Stimulated activated naive CD8-positive, alpha-beta T cell treated with anti-CD3 and anti-CD28 coated beads, Interleukin-15, amount 100 ng/mL, for 72 hours (primary cell): ENCODE results near the gene MATN1.

Experiments used
- ATAC-seq: fragments of 150-1000 bp; cut with Tn5 transposase; 2 replicates; pipeline ENCODE4 v1.10.0; 2021; ENCODE audit warnings: mild to moderate bottlenecking, moderate library complexity
- DNase-seq, 2 donors: peaks; one replicate each; pipeline ENCODE4 v3.0.0; 2021 to 2022
- H3K27ac Mint-ChIP-seq, 2 donors: one replicate each; pipeline ENCODE4 v1.8.0; 2022; ENCODE audit warnings: mild to moderate bottlenecking in 2 of 2, mixed read lengths in 2 of 2, moderate library complexity in 2 of 2
- H3K27me3 Mint-ChIP-seq: one replicate; pipeline ENCODE4 v1.8.0; 2022; ENCODE audit warnings: mixed read lengths
- H3K4me1 Mint-ChIP-seq: one replicate; pipeline ENCODE4 v1.8.0; 2022; ENCODE audit warnings: mild to moderate bottlenecking, mixed read lengths
- H3K4me3 Mint-ChIP-seq, 2 donors: one replicate each; pipeline ENCODE4 v1.8.0; 2022; ENCODE audit warnings: mild to moderate bottlenecking in 2 of 2, mixed read lengths in 2 of 2, moderate library complexity in 1 of 2
- H3K9me3 Mint-ChIP-seq, 2 donors: one replicate each; pipeline ENCODE4 v1.8.0; 2022; ENCODE audit warnings: mixed read lengths in 2 of 2

Gene MATN1

DNA sequence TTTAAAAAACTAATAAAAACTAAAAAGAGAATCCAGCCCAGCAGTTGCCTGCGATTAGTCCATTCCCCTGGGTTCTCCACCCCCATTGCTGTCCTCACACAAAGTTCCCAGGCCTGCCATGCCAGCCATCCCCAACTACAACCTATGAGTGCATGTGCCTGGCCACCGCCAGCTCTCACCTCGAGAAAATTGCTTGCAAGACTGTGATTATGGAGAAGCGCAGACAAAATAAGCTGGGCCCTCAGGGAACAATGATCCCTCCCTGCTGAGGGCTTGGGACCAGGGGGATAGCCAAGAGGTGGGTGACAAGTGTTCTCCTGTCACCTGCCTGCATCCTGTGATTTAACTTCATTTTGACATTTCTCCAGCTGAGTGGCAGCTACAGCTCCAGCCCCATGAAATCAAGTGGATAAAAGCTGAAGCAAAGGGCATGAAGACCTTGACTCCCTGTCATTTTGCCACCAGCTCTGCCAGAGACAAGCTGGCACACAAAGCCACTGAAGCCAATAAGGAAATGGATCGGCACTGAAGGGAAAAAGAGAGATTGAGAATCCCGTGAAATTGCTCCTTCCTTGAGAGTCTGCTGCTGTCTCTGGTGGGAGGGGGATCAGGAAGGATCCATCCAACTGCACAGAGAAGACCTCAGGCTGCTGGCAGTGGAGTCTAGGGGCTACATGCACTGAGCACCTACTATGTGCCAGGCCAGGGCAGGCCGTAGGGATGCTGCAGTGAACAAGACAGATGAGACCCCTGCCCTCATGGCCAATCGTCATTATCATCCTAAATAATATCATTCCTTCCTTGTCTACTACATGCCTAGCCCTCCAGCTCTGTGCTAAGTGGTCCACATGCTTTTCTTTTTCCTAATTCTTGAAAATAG is 40.7 kb downstream of the MATN1 start:
- no peak overlapping the region for H3K4me3 Mint-ChIP-seq
- H3K4me1 Mint-ChIP-seq, result peaks cover 18% of the 10 kb centered on the region
- H3K9me3 Mint-ChIP-seq, result no peaks in the 10 kb centered on the region
- H3K27me3 Mint-ChIP-seq, result peaks cover 67% of the 10 kb centered on the region
- DNase-seq, result no peak
- ATAC-seq, result no peak
- no peak overlapping the region for H3K27ac Mint-ChIP-seq

GRCh38 chr1:30681782-30682181 is 41.6 kb downstream of the MATN1 start:
- DNase-seq (no peak), ATAC-seq (no peak)
- peaks cover 65% of the 10 kb centered on the region for H3K27me3 Mint-ChIP-seq
- peaks cover 18% of the 10 kb centered on the region for H3K4me1 Mint-ChIP-seq
- H3K27ac Mint-ChIP-seq, result no peak overlapping the region
- H3K9me3 Mint-ChIP-seq, result no peaks in the 10 kb centered on the region
- no peak overlapping the region for H3K4me3 Mint-ChIP-seq

DNA sequence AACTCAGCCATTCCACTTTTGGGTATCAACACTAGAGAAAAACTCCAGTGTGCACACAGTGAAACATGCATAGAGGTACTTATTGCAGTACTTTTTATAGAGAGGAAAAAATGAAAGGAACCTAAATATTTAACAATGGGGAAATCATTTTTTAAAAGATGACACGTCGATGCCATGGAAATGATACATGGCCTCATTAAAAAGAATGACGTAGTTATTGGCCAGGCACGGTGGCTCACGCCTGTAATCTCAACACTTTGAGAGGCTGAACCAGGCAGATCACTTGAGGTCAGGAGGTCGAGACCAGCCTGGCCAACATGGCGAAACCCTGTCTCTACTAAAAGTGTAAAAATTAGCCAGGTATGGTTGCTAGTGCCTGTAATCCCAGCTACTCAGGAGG is 42.5 kb downstream of the MATN1 start:
- Mint-ChIP-seq H3K27me3 (peaks cover 56% of the 10 kb centered on the region), H3K4me3 (no peak overlapping the region)
- DNase-seq, result no peak

GRCh38 chr1:30680429-30680828 is 43.0 kb downstream of the MATN1 start:
- H3K4me1 Mint-ChIP-seq, result peaks cover 14% of the 10 kb centered on the region
- peaks cover 51% of the 10 kb centered on the region for H3K27me3 Mint-ChIP-seq
- ATAC-seq, result no peak

More for the DNA sequence above, 42.5 kb downstream of the MATN1 start:
- Mint-ChIP-seq H3K27ac (no peak overlapping the region), H3K9me3 (peaks cover 0 to under 1% of the 10 kb centered on the region in 2 donors), H3K4me1 (peaks cover 18% of the 10 kb centered on the region)
- no peak for ATAC-seq

GRCh38 chr1:30679976-30680305 is 43.4 kb downstream of the MATN1 start:
- Mint-ChIP-seq H3K27ac (no peak overlapping the region), H3K4me1 (peaks cover 9% of the 10 kb centered on the region), H3K4me3 (no peak overlapping the region), H3K27me3 (peaks cover 50% of the 10 kb centered on the region), H3K9me3 (peaks cover 0 to 6% of the 10 kb centered on the region in 2 donors)
- ATAC-seq, result no peak
- DNase-seq, result no peak

More at GRCh38 chr1:30680429-30680828, 43.0 kb downstream of the MATN1 start:
- Mint-ChIP-seq H3K9me3 (peaks cover 0 to 5% of the 10 kb centered on the region in 2 donors), H3K27ac (no peak overlapping the region), H3K4me3 (no peak overlapping the region)
- peak in 1 of 2 donors; percentile 2 for DNase-seq

- DNase-seq (no peak), ATAC-seq (no peak)
- peaks cover 0 to 6% of the 10 kb centered on the region in 2 donors for H3K9me3 Mint-ChIP-seq
- H3K27me3 Mint-ChIP-seq, result peaks cover 49% of the 10 kb centered on the region
- peak overlapping the region in 1 of 2 donors; percentile 35 for H3K27ac Mint-ChIP-seq
- no peak overlapping the region for H3K4me3 Mint-ChIP-seq
- H3K4me1 Mint-ChIP-seq, result peaks cover 4% of the 10 kb centered on the region
Measured at GRCh38 chr1:30679201-30679975, 44.0 kb downstream of the MATN1 start.

DNA sequence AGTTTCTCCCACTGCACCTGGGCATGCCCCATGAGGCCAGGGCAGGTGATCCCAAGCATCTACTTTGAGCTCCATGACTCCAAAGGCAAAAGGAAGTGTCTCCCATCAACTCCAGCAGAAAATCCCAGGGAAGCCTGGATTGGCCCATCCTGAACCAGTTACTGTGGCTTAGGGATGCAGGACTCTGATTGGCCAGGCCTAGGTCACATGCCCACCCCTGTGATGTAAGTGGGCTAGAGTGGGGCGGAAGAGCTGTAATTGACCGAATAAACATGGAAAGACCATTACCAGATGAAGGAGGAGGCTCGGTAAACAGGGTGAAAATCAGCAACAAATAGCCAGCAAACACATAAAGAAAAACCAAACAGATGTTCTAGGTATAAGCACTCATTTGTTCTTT is 45.2 kb downstream of the MATN1 start:
- DNase-seq (no peak), ATAC-seq (no peak)
- no peak overlapping the region for H3K4me3 Mint-ChIP-seq
- peaks cover 0 to 11% of the 10 kb centered on the region in 2 donors for H3K9me3 Mint-ChIP-seq
- no peaks in the 10 kb centered on the region for H3K4me1 Mint-ChIP-seq
- H3K27ac Mint-ChIP-seq, result peak overlapping the region in 1 of 2 donors; percentile 15
- H3K27me3 Mint-ChIP-seq, result peaks cover 46% of the 10 kb centered on the region

DNA sequence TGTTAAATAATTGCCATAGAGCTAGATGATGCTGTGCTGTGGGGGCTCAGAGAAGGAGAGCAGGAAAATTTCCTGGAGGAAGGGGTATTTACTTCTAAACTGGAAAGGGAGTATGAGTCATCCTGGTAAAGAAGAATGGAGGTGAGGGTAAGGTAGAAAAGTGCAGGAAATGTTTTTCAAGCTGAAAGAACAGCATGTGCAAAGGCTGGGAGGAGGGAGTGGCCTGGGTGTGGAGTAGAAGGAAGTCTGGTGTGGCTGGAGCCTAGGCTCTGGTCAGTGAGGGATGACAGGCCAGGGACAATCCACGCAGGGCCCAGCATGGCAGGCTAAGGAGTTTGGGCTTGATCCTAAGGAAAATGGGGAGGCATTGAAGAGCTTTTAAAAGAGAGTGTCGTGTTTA is 45.9 kb downstream of the MATN1 start:
- DNase-seq (no peak), ATAC-seq (no peak)
- peaks cover 4 to 11% of the 10 kb centered on the region in 2 donors for H3K9me3 Mint-ChIP-seq
- H3K27ac Mint-ChIP-seq, result no peak overlapping the region
- peaks cover 43% of the 10 kb centered on the region for H3K27me3 Mint-ChIP-seq
- H3K4me3 Mint-ChIP-seq, result no peak overlapping the region
- no peaks in the 10 kb centered on the region for H3K4me1 Mint-ChIP-seq

- no peak overlapping the region for H3K4me3 Mint-ChIP-seq
- H3K27me3 Mint-ChIP-seq, result peaks cover 42% of the 10 kb centered on the region
- ATAC-seq, result no peak
- H3K4me1 Mint-ChIP-seq, result no peaks in the 10 kb centered on the region
- no peak for DNase-seq
- H3K9me3 Mint-ChIP-seq, result peaks cover 8 to 11% of the 10 kb centered on the region in 2 donors
- no peak overlapping the region for H3K27ac Mint-ChIP-seq
Measured at GRCh38 chr1:30675761-30676160, 47.6 kb downstream of the MATN1 start.

DNA sequence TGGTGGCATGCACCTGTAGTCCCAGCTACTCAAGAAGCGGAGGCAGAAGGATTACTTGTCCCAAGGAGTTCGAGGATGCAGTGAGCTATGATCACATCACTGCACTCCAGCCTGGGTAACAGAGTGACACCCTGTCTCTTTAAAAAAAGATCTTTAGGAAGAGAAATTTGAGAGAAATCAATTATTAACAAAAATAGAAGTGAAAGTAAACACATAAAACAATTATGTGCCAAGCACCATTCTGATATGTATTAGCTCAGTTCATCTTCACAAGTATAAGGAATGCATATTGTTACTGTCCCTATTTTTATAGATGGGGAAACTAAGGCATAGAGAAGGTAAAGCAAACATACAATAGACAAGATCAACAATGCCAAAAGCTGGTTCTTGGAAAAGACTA is 48.1 kb downstream of the MATN1 start:
- Mint-ChIP-seq H3K27me3 (peaks cover 42% of the 10 kb centered on the region), H3K4me1 (no peaks in the 10 kb centered on the region), H3K4me3 (no peak overlapping the region), H3K9me3 (peaks cover 8 to 11% of the 10 kb centered on the region in 2 donors), H3K27ac (no peak overlapping the region)
- DNase-seq (no peak), ATAC-seq (no peak)

- ATAC-seq (no peak), DNase-seq (no peak)
- no peak overlapping the region for H3K27ac Mint-ChIP-seq
- H3K9me3 Mint-ChIP-seq, result peaks cover 8 to 11% of the 10 kb centered on the region in 2 donors
- no peak overlapping the region for H3K4me3 Mint-ChIP-seq
- H3K27me3 Mint-ChIP-seq, result peaks cover 36% of the 10 kb centered on the region
- no peaks in the 10 kb centered on the region for H3K4me1 Mint-ChIP-seq
Measured at GRCh38 chr1:30673395-30673794, 50.0 kb downstream of the MATN1 start.

DNA sequence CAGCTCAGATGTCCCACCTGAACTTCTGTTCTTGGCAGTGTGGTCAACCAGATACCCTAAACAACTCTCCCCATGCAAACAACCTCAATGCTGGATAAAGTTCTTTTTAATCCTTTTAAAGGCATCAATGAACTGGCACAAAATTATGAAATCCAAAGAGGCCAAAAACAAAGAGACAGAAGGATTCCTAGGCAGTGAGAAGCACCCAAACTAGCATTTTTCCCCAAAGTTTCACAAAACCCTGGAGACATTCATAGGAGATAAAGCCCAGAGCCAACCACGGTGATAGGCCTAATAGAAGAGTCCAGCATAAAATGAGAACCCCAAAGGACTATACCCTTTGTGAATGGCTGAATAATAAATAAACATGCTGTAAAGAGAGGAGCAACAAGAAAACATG is 50.7 kb downstream of the MATN1 start:
- Mint-ChIP-seq H3K27me3 (peaks cover 34% of the 10 kb centered on the region), H3K9me3 (peaks cover 8 to 11% of the 10 kb centered on the region in 2 donors), H3K27ac (no peak overlapping the region), H3K4me1 (no peaks in the 10 kb centered on the region), H3K4me3 (no peak overlapping the region)
- ATAC-seq (no peak), DNase-seq (no peak)

DNA sequence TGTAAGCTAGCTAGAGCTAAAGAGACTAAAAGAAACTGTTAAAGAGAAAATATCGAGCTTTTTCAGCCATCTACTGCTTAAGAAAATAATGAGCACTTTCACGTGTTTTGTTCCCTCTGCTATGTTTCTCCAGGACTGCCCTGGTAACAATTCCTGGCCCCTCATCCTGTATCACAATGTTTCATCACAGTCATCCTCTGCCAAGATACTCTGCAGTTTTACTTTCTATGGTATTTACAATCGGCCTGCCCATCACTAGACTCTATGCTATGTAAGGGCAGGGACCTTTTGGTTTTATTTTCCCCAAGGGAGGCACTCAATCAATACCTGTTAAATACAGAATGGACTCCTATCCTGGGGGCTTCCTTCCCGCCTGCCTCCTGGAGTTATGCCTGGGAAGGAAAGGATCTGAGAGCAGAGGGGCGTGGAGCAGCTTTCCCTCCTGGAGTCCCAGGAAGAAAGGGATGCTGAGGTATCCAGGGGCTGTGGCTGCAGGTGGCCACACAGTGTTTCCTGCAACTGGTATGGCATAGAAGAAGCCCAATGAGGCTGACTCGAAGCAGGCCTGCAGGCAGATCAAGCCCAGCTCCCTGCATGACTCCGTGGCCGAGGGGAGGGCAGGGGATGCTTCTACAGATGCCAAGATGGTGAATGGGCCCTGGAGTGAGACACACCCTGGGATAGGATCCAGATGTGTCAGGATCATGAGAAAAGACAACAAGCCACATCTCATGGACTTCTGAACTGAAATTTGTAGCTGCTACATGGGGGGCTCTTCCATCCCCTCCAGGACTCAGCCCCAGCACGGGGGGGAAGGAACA is 52.9 kb downstream of the MATN1 start:
- H3K27ac Mint-ChIP-seq, result no peak overlapping the region
- H3K9me3 Mint-ChIP-seq, result peaks cover 6 to 8% of the 10 kb centered on the region in 2 donors
- H3K4me3 Mint-ChIP-seq, result no peak overlapping the region
- no peak for DNase-seq
- H3K4me1 Mint-ChIP-seq, result no peaks in the 10 kb centered on the region
- ATAC-seq, result no peak
- H3K27me3 Mint-ChIP-seq, result peaks cover 27% of the 10 kb centered on the region

GRCh38 chr1:30668546-30669327 is 54.6 kb downstream of the MATN1 start:
- H3K4me3 Mint-ChIP-seq, result no peak overlapping the region
- peaks cover 16% of the 10 kb centered on the region for H3K27me3 Mint-ChIP-seq
- ATAC-seq (no peak), DNase-seq (no peak)
- no peak overlapping the region for H3K27ac Mint-ChIP-seq
- H3K9me3 Mint-ChIP-seq, result peaks cover 4 to 8% of the 10 kb centered on the region in 2 donors
- H3K4me1 Mint-ChIP-seq, result no peaks in the 10 kb centered on the region

DNA sequence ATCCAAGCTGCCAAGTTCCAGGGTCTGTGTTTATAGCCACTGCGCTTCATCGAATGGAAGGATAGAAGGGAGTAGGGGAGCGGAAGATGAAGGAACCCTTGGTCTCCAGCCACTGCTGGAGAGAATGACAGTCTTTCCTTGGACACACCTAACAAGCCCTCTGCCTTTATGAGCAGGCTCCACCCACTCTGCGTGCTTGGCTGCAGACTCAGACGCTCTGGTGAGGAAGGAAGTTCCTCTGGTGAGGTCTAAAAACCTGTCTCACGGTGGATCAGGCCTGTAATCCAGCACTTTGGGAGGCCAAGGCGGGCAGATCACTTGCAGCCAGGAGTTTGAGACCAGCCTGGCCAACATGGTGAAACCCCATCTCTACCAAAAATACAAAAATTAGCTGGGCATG is 55.4 kb downstream of the MATN1 start:
- Mint-ChIP-seq H3K27me3 (peaks cover 11% of the 10 kb centered on the region), H3K4me1 (no peaks in the 10 kb centered on the region), H3K9me3 (peaks cover 0 to 8% of the 10 kb centered on the region in 2 donors), H3K4me3 (no peak overlapping the region), H3K27ac (no peak overlapping the region)
- ATAC-seq (no peak), DNase-seq (no peak)
